ENCODE data around the gene FRMD6.
A peak's percentile ranks its signal among the peaks of the same experiment; 100 is the strongest.

The FRMD6 gene

GRCh38 chr14:51668870-51669269, 17.2 kb downstream of the FRMD6 start:
- DNase-seq, result no peak

- peak; percentile 82 for DNase-seq
Measured at GRCh38 chr14:51674294-51675002, 22.7 kb downstream of the FRMD6 start.

- DNase-seq, result no peak
Measured at GRCh38 chr14:51676549-51676948, 24.8 kb downstream of the FRMD6 start.

- DNase-seq, result peak; percentile 68
Measured at GRCh38 chr14:51677266-51677665, 25.6 kb downstream of the FRMD6 start.

- no peak for DNase-seq
Measured at GRCh38 chr14:51677738-51678137, 26.0 kb downstream of the FRMD6 start.

- DNase-seq, result no peak
Measured at GRCh38 chr14:51680031-51680430, 28.3 kb downstream of the FRMD6 start.

GRCh38 chr14:51681411-51681810, 29.7 kb downstream of the FRMD6 start:
- no peak for DNase-seq

GRCh38 chr14:51682411-51682810, 30.7 kb downstream of the FRMD6 start:
- peak; percentile 39 for DNase-seq

- DNase-seq, result no peak
Measured at GRCh38 chr14:51684760-51685159, 33.0 kb downstream of the FRMD6 start.

GRCh38 chr14:51691176-51691575, 39.5 kb downstream of the FRMD6 start:
- peak; percentile 46 for DNase-seq

GRCh38 chr14:51692646-51693045, 40.9 kb downstream of the FRMD6 start:
- peak; percentile 41 for DNase-seq

- DNase-seq, result no peak
Measured at GRCh38 chr14:51697848-51698247, 46.1 kb downstream of the FRMD6 start.

- DNase-seq, result no peak
Measured at GRCh38 chr14:51701951-51702350, 50.2 kb downstream of the FRMD6 start.

GRCh38 chr14:51703787-51704186, 52.1 kb downstream of the FRMD6 start:
- no peak for DNase-seq

- DNase-seq, result no peak
Measured at GRCh38 chr14:51704545-51704944, 52.8 kb downstream of the FRMD6 start.

- DNase-seq, result no peak
Measured at GRCh38 chr14:51707327-51707726, 55.6 kb downstream of the FRMD6 start.

- DNase-seq, result no peak
Measured at GRCh38 chr14:51711505-51711904, 59.8 kb downstream of the FRMD6 start.

- no peak for DNase-seq
Measured at GRCh38 chr14:51715250-51715649, 63.5 kb downstream of the FRMD6 start.

- no peak for DNase-seq
Measured at GRCh38 chr14:51715742-51716141, 64.0 kb downstream of the FRMD6 start.

- DNase-seq, result peak; percentile 41
Measured at GRCh38 chr14:51716610-51717009, 64.9 kb downstream of the FRMD6 start.

GRCh38 chr14:51717766-51718165, 66.1 kb downstream of the FRMD6 start:
- no peak for DNase-seq

- DNase-seq, result no peak
Measured at GRCh38 chr14:51719955-51720354, 68.2 kb downstream of the FRMD6 start.

- no peak for DNase-seq
Measured at GRCh38 chr14:51723990-51724389, 72.3 kb downstream of the FRMD6 start.

- no peak for DNase-seq
Measured at GRCh38 chr14:51724650-51725049, 72.9 kb downstream of the FRMD6 start.

GRCh38 chr14:51725061-51725460, 73.4 kb downstream of the FRMD6 start:
- DNase-seq, result no peak
